ENCODE measurements around the gene VWC2. TPM values are rescaled to one million over a fixed set of nuclear protein-coding genes. Genes with fewer than 3 reads are reported as not detected.

Gene VWC2
- total RNA-seq, 2 donors from 2014 or later, result 0.11 TPM; not detected in 1

DNA sequence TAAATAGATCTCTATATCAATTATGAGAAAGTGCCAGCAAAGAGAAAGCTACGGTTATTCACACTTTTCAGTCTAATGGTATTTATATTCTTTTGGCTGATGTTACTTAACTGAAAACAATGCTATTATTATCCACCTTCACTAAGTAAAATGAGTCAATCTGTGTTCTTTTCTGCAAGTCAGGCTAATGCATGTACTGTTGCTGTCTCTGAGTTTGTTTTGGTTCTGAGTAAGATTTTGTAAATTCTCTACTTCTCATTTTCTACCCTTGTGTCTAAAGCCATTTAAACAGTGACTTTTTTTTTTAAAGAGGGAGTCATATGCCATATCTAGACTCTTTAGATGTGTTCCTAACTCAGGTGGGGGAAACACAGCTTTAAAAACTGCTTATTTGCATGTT lies 7.5 kb downstream of the VWC2 start:
- no peaks in the 10 kb centered on the region for H3K36me3 ChIP-seq
- 83% methylated on average over 1 of the region's 1 CpG for WGBS
- TF ChIP-seq POLR2AphosphoS5 (IDR thresholded peaks at IDR 0.05) (no peak), POLR2A (IDR thresholded peaks at IDR 0.05) (no peak)
- TF ChIP-seq, protein P1, sequence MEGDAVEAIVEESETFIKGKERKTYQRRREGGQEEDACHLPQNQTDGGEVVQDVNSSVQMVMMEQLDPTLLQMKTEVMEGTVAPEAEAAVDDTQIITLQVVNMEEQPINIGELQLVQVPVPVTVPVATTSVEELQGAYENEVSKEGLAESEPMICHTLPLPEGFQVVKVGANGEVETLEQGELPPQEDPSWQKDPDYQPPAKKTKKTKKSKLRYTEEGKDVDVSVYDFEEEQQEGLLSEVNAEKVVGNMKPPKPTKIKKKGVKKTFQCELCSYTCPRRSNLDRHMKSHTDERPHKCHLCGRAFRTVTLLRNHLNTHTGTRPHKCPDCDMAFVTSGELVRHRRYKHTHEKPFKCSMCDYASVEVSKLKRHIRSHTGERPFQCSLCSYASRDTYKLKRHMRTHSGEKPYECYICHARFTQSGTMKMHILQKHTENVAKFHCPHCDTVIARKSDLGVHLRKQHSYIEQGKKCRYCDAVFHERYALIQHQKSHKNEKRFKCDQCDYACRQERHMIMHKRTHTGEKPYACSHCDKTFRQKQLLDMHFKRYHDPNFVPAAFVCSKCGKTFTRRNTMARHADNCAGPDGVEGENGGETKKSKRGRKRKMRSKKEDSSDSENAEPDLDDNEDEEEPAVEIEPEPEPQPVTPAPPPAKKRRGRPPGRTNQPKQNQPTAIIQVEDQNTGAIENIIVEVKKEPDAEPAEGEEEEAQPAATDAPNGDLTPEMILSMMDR (IDR thresholded peaks at IDR 0.05), result no peak
- H3K27me3 ChIP-seq (replicated peaks; ENCODE audit: insufficient read depth), result no peaks in the 10 kb centered on the region
- intact Hi-C loops (cut with DNase I), result no loop called here
- no peak for DNase-seq (ENCODE audit: low spot score)
- no peaks in the 10 kb centered on the region for H3K4me1 ChIP-seq (replicated peaks)
- H3K27ac ChIP-seq, result no peak overlapping the region
- no peak overlapping the region for H3K4me3 ChIP-seq
- H3K9me3 ChIP-seq, result no peaks in the 10 kb centered on the region

DNA sequence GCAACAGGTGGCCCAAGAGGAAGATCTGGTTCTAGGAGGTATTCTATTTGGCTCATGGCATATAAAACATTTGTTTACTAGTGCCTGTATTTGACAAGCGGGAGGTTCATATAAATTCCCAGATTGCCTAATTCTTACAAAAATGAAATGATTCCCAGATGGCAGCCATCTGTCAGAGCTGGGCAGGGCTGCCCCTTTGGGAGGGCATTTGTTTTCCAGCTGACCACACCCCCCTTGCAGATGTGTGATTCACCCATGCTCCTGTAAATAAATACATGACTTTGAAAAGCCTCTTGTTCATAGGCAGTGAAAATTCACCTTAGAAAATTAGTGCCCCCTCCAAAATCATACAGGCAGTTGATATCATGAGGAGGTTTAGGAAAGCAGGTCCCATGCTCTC lies 8.6 kb downstream of the VWC2 start:
- TF ChIP-seq POLR2A (IDR thresholded peaks at IDR 0.05) (no peak), POLR2AphosphoS5 (IDR thresholded peaks at IDR 0.05) (no peak)
- TF ChIP-seq, protein P1 (IDR thresholded peaks at IDR 0.05), result no peak
- 93% methylated on average over 1 of the region's 1 CpG for WGBS

DNA sequence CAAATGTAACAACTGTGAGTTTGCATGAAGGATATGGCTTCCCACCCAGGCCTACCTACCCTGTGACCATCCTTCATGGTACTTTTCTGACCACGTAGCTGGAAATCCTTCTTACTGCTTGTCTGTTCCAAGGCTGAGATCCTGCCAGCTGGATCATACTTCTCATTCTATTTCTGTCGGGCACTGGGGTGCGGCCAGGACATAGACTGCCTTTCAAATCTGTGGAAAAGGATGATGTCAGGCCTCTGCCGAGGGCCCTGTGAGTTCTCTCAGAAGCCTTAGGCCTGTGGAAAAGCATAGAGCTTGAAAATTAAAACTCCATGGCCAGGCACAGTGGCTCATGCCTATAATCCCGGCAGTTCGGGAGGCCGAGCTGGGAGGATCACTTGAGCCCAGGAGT lies 10.0 kb downstream of the VWC2 start:
- intact Hi-C loops (cut with DNase I), result no loop called here
- H3K27me3 ChIP-seq (replicated peaks; ENCODE audit: insufficient read depth), result no peaks in the 10 kb centered on the region

More for the DNA sequence above, 8.6 kb downstream of the VWC2 start:
- no peak overlapping the region for H3K4me3 ChIP-seq
- no peaks in the 10 kb centered on the region for H3K9me3 ChIP-seq
- no peak for DNase-seq (ENCODE audit: low spot score)
- no peaks in the 10 kb centered on the region for H3K27me3 ChIP-seq (replicated peaks; ENCODE audit: insufficient read depth)
- H3K36me3 ChIP-seq, result no peaks in the 10 kb centered on the region
- no peaks in the 10 kb centered on the region for H3K4me1 ChIP-seq (replicated peaks)
- H3K27ac ChIP-seq, result no peak overlapping the region
- intact Hi-C loops (cut with DNase I), result no loop called here

DNA sequence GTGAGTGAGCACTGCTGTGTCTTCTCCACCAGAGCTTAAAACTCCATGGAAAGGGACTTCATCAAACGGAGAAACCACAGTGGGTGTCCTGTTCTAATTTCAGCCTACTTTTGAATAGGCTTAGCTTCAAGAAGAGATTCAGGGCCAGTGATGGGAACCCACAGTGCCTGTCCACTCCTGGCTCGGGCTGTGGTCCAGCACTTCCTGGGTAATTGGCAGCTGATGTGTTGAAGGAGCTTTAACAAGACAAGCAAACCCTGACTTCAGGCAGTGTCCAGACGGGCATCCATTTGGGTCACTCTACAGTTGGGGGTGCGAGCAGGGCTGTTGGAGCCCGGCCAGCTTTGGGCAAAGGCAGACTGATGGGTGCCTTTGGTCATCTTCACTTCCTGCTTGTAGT lies 14.5 kb downstream of the VWC2 start:
- Histone ChIP-seq H3K9me3 (no peaks in the 10 kb centered on the region), H3K27ac (no peak overlapping the region), H3K36me3 (no peaks in the 10 kb centered on the region), H3K4me1 (replicated peaks) (no peaks in the 10 kb centered on the region), H3K4me3 (no peak overlapping the region), H3K27me3 (replicated peaks; ENCODE audit: insufficient read depth) (no peaks in the 10 kb centered on the region)
- no peak for TF ChIP-seq POLR2AphosphoS5 (IDR thresholded peaks at IDR 0.05)
- TF ChIP-seq, protein P1 (IDR thresholded peaks at IDR 0.05), result no peak
- TF ChIP-seq POLR2A (IDR thresholded peaks at IDR 0.05), result no peak
- intact Hi-C loops (cut with DNase I), result no loop called here
- DNase-seq (ENCODE audit: low spot score), result no peak
- WGBS, result 85% methylated on average over 5 of the region's 5 CpGs

More for the DNA sequence above, 10.0 kb downstream of the VWC2 start:
- H3K4me3 ChIP-seq, result no peak overlapping the region
- H3K36me3 ChIP-seq, result no peaks in the 10 kb centered on the region
- H3K9me3 ChIP-seq, result no peaks in the 10 kb centered on the region
- TF ChIP-seq, protein P1 (IDR thresholded peaks at IDR 0.05), result no peak
- no peak for TF ChIP-seq POLR2AphosphoS5 (IDR thresholded peaks at IDR 0.05)
- no peak for TF ChIP-seq POLR2A (IDR thresholded peaks at IDR 0.05)
- H3K4me1 ChIP-seq (replicated peaks), result no peaks in the 10 kb centered on the region
- 61% methylated on average over 7 of the region's 7 CpGs for WGBS
- no peak overlapping the region for H3K27ac ChIP-seq
- DNase-seq (ENCODE audit: low spot score), result no peak

DNA sequence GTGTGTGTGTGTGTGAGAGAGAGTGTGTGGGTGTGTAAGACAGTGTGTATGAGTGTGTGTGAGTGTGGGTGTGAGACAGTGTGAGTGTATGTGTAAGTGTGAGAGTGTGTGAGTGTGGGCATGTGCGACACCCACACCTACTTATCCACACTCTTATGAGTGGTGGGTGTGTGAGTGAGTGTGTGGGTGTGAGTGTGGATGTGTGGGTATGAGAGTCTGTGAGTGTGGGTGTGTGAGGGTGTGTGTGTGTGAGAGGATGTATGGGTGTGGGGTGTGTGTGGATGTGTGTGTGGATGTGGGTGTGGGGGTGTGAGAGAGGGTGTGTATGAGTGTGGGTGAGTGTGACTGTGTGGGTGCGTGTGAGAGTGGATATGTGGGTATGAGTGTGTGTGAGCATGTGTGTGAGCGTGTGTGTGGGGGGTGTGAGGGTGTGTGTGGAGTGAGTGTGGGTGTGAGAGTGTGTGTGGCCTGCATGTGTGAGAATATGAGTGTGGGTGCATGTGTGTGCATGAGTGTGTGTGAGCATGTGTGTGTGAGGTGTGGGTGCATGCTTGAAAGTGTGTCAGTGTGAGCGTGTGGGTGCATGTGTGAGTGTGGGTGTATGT lies 15.1 kb downstream of the VWC2 start:
- TF ChIP-seq POLR2AphosphoS5 (IDR thresholded peaks at IDR 0.05) (no peak), POLR2A (IDR thresholded peaks at IDR 0.05) (no peak)
- TF ChIP-seq, protein P1 (IDR thresholded peaks at IDR 0.05), result no peak
- no peak overlapping the region for H3K4me3 ChIP-seq
- 96% methylated on average over 4 of the region's 4 CpGs for WGBS
- H3K27me3 ChIP-seq (replicated peaks; ENCODE audit: insufficient read depth), result no peaks in the 10 kb centered on the region
- H3K36me3 ChIP-seq, result no peaks in the 10 kb centered on the region
- DNase-seq (ENCODE audit: low spot score), result no peak
- H3K4me1 ChIP-seq (replicated peaks), result no peaks in the 10 kb centered on the region
- H3K27ac ChIP-seq, result no peak overlapping the region
- intact Hi-C loops (cut with DNase I), result no loop called here
- H3K9me3 ChIP-seq, result no peaks in the 10 kb centered on the region
